ENCODE data around the gene KCNT1.

KCNT1 gene

GRCh38 chr9:135747311-135747710 lies 45.3 kb downstream of the KCNT1 start:
- DNase-seq (ENCODE audit: low read depth): no peak

- DNase-seq (ENCODE audit: low read depth): no peak
Measured at GRCh38 chr9:135748676-135749075, 46.7 kb downstream of the KCNT1 start.

GRCh38 chr9:135749171-135750045 lies 47.4 kb downstream of the KCNT1 start:
- no peak for DNase-seq (ENCODE audit: low read depth)

- DNase-seq (ENCODE audit: low read depth): no peak
Measured at GRCh38 chr9:135750786-135751185, 48.8 kb downstream of the KCNT1 start.

GRCh38 chr9:135751501-135751900 lies 49.5 kb downstream of the KCNT1 start:
- no peak for DNase-seq (ENCODE audit: low read depth)

- no peak for DNase-seq (ENCODE audit: low read depth)
Measured at GRCh38 chr9:135752281-135753204, 50.6 kb downstream of the KCNT1 start.

- DNase-seq (ENCODE audit: low read depth): no peak
Measured at GRCh38 chr9:135753391-135754105, 51.6 kb downstream of the KCNT1 start.

GRCh38 chr9:135756576-135756975 lies 54.6 kb downstream of the KCNT1 start:
- DNase-seq (ENCODE audit: low read depth): no peak

- no peak for DNase-seq (ENCODE audit: low read depth)
Measured at GRCh38 chr9:135757356-135757755, 55.4 kb downstream of the KCNT1 start.

GRCh38 chr9:135758056-135758455 lies 56.1 kb downstream of the KCNT1 start:
- no peak for DNase-seq (ENCODE audit: low read depth)

GRCh38 chr9:135758870-135759269 lies 56.9 kb downstream of the KCNT1 start:
- no peak for DNase-seq (ENCODE audit: low read depth)

- no peak for DNase-seq (ENCODE audit: low read depth)
Measured at GRCh38 chr9:135759676-135760300, 57.8 kb downstream of the KCNT1 start.

GRCh38 chr9:135760465-135760864 lies 58.5 kb downstream of the KCNT1 start:
- no peak for DNase-seq (ENCODE audit: low read depth)

- DNase-seq (ENCODE audit: low read depth): no peak
Measured at GRCh38 chr9:135761150-135761844, 59.3 kb downstream of the KCNT1 start.

GRCh38 chr9:135761845-135762168 lies 59.8 kb downstream of the KCNT1 start:
- no peak for DNase-seq (ENCODE audit: low read depth)

- no peak for DNase-seq (ENCODE audit: low read depth)
Measured at GRCh38 chr9:135762921-135763320, 60.9 kb downstream of the KCNT1 start.

GRCh38 chr9:135763716-135764446 lies 61.9 kb downstream of the KCNT1 start:
- DNase-seq (ENCODE audit: low read depth): no peak

GRCh38 chr9:135764731-135765130 lies 62.7 kb downstream of the KCNT1 start:
- no peak for DNase-seq (ENCODE audit: low read depth)

- no peak for DNase-seq (ENCODE audit: low read depth)
Measured at GRCh38 chr9:135765416-135765815, 63.4 kb downstream of the KCNT1 start.

- no peak for DNase-seq (ENCODE audit: low read depth)
Measured at GRCh38 chr9:135766251-135766650, 64.3 kb downstream of the KCNT1 start.

- no peak for DNase-seq (ENCODE audit: low read depth)
Measured at GRCh38 chr9:135766707-135767106, 64.7 kb downstream of the KCNT1 start.

All from stimulated activated CD8-positive, alpha-beta memory T cell treated with anti-CD3 and anti-CD28 coated beads, Interleukin-15, amount 100 ng/mL, for 1 hour (primary cell).